Measurements from ENCODE around the gene RELL2. TPM values are rescaled to one million over a fixed set of nuclear protein-coding genes. Genes with fewer than 3 reads are reported as not detected.

RELL2 gene
- total and polyA plus RNA-seq, 10 donors: 8.7 to 26.2 (median 12.3) TPM

DNA sequence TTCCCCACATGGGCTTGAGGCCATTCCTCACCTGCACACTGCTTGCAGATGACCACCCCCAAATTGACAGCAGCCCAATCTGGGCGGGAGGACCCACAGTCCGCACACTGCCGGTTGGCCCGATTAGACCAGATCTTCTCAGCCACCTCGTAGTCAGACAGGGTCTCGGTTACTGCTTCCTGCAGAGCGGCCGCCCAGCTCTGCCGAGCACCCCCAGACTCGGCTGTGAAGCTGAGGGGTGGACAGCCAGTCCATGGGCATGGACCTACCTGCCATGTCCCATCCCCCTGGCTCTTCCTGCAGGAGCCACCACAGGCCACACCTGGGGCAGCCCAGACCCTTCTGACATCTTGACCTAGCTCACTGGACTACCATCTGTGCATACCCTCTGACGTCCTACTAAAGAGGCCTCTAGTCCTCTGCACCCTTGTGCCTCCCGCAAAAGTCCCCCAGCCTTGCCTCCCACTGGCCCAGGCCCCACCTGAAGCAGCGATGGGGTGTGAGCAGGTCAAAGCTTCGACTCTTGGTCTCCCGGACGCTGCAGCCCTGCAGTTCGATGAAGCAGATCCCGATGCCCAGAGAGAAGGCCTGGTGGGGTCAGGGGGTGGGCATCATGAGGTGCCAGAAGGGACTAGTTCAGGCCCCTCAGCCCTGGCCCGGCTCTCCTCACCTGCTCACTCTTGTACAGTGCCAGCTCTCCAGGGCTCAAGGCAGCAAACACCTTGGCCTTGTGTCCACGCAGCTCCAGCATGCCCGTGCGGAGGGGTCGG lies 35.5 kb downstream of the RELL2 start:
- peaks cover 0 to 67% (median 8%) of the 10 kb centered on the region in 6 donors for H3K36me3 ChIP-seq
- H3K9me3 ChIP-seq: no peaks in the 10 kb centered on the region
- no peak overlapping the region for H3K27ac ChIP-seq
- intact Hi-C loops (cut with DNase I; ENCODE audit: low total_unique reads): no loop called here
- WGBS, 5 donors: 88 to 96% (median 96%) methylated on average over 11 to 23 of the region's 23 CpGs
- H3K27me3 ChIP-seq (replicated peaks in 1 of 7): no peaks in the 10 kb centered on the region
- H3K4me3 ChIP-seq: no peak overlapping the region
- TF ChIP-seq POLR2AphosphoS5 (IDR thresholded peaks at IDR 0.05) (no peak), POLR2A (IDR thresholded peaks at IDR 0.05) (no peak)
- TF ChIP-seq, protein P1, sequence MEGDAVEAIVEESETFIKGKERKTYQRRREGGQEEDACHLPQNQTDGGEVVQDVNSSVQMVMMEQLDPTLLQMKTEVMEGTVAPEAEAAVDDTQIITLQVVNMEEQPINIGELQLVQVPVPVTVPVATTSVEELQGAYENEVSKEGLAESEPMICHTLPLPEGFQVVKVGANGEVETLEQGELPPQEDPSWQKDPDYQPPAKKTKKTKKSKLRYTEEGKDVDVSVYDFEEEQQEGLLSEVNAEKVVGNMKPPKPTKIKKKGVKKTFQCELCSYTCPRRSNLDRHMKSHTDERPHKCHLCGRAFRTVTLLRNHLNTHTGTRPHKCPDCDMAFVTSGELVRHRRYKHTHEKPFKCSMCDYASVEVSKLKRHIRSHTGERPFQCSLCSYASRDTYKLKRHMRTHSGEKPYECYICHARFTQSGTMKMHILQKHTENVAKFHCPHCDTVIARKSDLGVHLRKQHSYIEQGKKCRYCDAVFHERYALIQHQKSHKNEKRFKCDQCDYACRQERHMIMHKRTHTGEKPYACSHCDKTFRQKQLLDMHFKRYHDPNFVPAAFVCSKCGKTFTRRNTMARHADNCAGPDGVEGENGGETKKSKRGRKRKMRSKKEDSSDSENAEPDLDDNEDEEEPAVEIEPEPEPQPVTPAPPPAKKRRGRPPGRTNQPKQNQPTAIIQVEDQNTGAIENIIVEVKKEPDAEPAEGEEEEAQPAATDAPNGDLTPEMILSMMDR (IDR thresholded peaks at IDR 0.05 in 8 of 11, conservative IDR thresholded peaks at IDR 0.05 in 3 of 11): no peak
- H3K4me1 ChIP-seq: no peaks in the 10 kb centered on the region
- DNase-seq: no peak

DNA sequence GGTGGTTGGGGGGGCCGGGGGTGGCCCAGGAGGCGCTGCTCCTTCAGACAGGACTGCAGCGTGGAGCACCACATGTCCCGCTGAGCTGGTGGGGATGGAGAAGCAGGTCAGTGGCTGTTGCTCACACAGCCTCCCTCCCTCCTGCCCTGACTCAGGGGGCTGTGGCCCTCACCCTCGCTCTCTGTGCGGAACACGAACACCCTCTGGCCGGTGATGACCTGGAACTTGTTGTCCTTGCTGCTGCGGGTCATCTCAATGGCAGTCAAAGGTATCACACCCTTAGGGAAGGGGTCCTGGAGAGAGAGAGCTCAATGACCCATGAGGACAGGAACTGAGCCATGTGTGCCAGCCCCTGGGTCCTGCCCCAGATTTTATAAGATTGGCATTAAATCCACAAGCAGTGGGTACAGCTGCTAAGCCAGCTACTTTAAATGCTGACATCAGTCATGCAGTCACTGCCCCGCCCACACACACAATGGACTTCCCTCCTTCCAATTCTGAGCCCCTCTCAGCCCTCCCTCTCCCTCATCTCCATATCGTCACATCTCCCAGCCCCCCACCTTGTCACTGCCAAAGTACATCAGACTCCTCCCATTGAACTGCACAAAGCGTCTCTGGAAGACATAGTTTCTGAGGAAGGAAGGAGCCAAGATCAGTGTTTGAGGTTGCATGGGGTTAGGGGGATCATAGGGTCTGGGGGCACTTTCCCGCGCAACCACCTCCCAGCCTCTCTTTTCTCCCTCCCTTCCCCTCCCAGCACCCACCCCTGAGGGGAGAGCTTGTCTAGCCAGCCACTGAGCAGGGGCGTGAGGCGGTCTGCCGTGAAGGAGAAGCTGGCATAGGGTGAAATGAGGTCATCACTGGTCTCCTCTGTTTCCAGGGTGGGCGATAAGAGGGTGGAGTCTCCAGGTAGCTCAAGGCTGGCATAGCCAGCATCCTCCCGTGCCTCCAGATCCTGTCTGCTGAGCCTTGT lies 36.3 kb downstream of the RELL2 start:
- WGBS, 5 donors: 72 to 84% (median 80%) methylated on average over 12 to 19 of the region's 19 CpGs
- Histone ChIP-seq H3K27ac (no peak overlapping the region), H3K27me3 (replicated peaks in 1 of 7) (no peaks in the 10 kb centered on the region), H3K4me1 (no peaks in the 10 kb centered on the region), H3K9me3 (no peaks in the 10 kb centered on the region), H3K36me3 (peaks cover 0 to 69% (median 8%) of the 10 kb centered on the region in 6 donors), H3K4me3 (no peak overlapping the region)
- intact Hi-C loops (cut with DNase I; ENCODE audit: low total_unique reads): no loop called here
- no peak for DNase-seq
- TF ChIP-seq, protein P1 (IDR thresholded peaks at IDR 0.05 in 8 of 11, conservative IDR thresholded peaks at IDR 0.05 in 3 of 11): no peak
- TF ChIP-seq POLR2AphosphoS5 (IDR thresholded peaks at IDR 0.05) (no peak), POLR2A (IDR thresholded peaks at IDR 0.05) (no peak)

DNA sequence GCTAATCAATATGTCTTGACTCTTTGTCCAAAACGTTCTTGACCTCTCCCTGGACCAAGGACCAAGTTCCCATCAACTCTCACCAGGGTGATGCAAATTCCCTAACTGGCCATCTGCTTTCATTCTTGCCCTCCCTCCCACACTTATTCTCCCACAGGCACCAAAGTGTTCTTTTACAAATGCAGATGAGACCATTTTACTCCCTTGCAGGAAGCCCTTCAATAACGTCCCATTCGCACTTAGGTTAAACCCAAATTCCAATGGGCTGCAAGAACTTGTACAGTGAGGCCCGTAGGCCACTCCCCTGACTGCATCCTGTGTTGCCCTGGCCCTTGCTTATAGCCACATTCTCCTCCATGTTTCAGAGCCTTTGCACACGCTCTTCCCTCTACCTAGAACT lies 38.0 kb downstream of the RELL2 start:
- Histone ChIP-seq H3K4me3 (no peak overlapping the region), H3K9me3 (no peaks in the 10 kb centered on the region), H3K27me3 (replicated peaks in 1 of 7) (no peaks in the 10 kb centered on the region), H3K4me1 (peaks cover 0 to 7% (median 2%) of the 10 kb centered on the region in 6 donors), H3K27ac (no peak overlapping the region), H3K36me3 (peaks cover 0 to 67% (median 7%) of the 10 kb centered on the region in 6 donors)
- WGBS, 5 donors: 70 to 80% (median 78%) methylated on average over 5 of the region's 5 CpGs
- no peak for DNase-seq
- intact Hi-C loops (cut with DNase I; ENCODE audit: low total_unique reads): no loop called here
- no peak for TF ChIP-seq POLR2AphosphoS5 (IDR thresholded peaks at IDR 0.05)
- TF ChIP-seq, protein P1 (IDR thresholded peaks at IDR 0.05 in 8 of 11, conservative IDR thresholded peaks at IDR 0.05 in 3 of 11): no peak
- no peak for TF ChIP-seq POLR2A (IDR thresholded peaks at IDR 0.05)
